ENCODE results near the gene CSGALNACT2. TPM values are rescaled to one million over a fixed set of nuclear protein-coding genes. Genes with fewer than 3 reads are reported as not detected.

The CSGALNACT2 gene
- total and polyA plus RNA-seq, 9 of the 15 experiments (the other 6 are each of a cell fraction or from before 2014, with no cell fraction given), result 1.4 to 7.3 (median 3.5) TPM

DNA sequence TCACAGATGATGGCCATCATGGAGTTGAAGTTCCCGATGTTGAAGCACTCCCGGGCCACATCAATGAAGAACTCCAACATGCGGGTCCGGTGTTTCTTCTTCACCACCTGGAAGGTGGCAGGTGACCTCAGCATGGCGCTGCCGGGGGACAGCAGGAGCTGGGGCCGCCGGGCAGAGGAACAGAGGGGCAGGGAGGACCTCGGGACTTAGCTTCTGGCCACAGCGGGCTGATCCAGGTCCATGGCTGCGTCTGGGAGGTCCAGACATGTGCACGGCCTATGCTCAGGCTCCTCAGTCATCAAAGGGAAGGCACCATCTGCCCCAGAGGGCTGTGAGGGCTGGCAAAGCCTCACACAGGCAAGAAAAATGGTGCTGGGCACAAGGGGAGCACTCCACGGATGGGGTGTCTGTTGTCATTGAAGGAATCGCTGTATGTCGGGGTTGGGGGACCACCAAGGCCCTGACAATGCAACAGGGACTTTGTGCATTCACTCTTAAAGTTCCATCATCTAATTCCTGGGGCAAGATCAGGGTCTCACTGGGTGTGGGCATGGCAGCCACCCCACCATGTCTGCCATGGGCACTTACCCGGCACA lies 60.9 kb downstream of the CSGALNACT2 start:
- Histone ChIP-seq H3K4me1 (replicated peaks in 1 of 2; ENCODE audit: control insufficient read depth in 2 of 2, insufficient read depth in 2 of 2, low read length in 2 of 2) (peaks cover 7 to 39% of the 10 kb centered on the region in 2 experiments; a peak in 3 of 5 replicates), H3K4me3 (no peak overlapping the region), H3K36me3 (ENCODE audit: control insufficient read depth, insufficient read depth, low read length) (peaks cover 65% of the 10 kb centered on the region; the same call in 2 of the 3 replicates), H3K4me2 (ENCODE audit: insufficient read depth, low read length) (no peak overlapping the region), H4K20me1 (replicated peaks; ENCODE audit: control insufficient read depth, insufficient read depth, low read length) (peaks cover 8% of the 10 kb centered on the region; the same call in 1 of the 2 replicates), H3K9me1 (ENCODE audit: control insufficient read depth, insufficient read depth, low read length) (no peaks in the 10 kb centered on the region), H3K27me3 (ENCODE audit: control insufficient read depth in 2 of 2, insufficient read depth in 2 of 2, low read length in 2 of 2) (no peaks in the 10 kb centered on the region), H2AFZ (ENCODE audit: low read depth, low read length) (no peak overlapping the region), H3K9ac (ENCODE audit: insufficient read depth in 1 of 2, low read depth in 2 of 2, low read length in 2 of 2) (no peak overlapping the region), H3K9me3 (replicated peaks; ENCODE audit: control insufficient read depth, insufficient read depth, low read depth, low read length) (no peaks in the 10 kb centered on the region), H3K27ac (ENCODE audit: extremely low read depth, low read depth, low read length) (no peak overlapping the region), H3K79me2 (ENCODE audit: control insufficient read depth, insufficient read depth, low read length) (peaks cover 7% of the 10 kb centered on the region; the same call in 2 of the 3 replicates)
- TF ChIP-seq, protein P1, sequence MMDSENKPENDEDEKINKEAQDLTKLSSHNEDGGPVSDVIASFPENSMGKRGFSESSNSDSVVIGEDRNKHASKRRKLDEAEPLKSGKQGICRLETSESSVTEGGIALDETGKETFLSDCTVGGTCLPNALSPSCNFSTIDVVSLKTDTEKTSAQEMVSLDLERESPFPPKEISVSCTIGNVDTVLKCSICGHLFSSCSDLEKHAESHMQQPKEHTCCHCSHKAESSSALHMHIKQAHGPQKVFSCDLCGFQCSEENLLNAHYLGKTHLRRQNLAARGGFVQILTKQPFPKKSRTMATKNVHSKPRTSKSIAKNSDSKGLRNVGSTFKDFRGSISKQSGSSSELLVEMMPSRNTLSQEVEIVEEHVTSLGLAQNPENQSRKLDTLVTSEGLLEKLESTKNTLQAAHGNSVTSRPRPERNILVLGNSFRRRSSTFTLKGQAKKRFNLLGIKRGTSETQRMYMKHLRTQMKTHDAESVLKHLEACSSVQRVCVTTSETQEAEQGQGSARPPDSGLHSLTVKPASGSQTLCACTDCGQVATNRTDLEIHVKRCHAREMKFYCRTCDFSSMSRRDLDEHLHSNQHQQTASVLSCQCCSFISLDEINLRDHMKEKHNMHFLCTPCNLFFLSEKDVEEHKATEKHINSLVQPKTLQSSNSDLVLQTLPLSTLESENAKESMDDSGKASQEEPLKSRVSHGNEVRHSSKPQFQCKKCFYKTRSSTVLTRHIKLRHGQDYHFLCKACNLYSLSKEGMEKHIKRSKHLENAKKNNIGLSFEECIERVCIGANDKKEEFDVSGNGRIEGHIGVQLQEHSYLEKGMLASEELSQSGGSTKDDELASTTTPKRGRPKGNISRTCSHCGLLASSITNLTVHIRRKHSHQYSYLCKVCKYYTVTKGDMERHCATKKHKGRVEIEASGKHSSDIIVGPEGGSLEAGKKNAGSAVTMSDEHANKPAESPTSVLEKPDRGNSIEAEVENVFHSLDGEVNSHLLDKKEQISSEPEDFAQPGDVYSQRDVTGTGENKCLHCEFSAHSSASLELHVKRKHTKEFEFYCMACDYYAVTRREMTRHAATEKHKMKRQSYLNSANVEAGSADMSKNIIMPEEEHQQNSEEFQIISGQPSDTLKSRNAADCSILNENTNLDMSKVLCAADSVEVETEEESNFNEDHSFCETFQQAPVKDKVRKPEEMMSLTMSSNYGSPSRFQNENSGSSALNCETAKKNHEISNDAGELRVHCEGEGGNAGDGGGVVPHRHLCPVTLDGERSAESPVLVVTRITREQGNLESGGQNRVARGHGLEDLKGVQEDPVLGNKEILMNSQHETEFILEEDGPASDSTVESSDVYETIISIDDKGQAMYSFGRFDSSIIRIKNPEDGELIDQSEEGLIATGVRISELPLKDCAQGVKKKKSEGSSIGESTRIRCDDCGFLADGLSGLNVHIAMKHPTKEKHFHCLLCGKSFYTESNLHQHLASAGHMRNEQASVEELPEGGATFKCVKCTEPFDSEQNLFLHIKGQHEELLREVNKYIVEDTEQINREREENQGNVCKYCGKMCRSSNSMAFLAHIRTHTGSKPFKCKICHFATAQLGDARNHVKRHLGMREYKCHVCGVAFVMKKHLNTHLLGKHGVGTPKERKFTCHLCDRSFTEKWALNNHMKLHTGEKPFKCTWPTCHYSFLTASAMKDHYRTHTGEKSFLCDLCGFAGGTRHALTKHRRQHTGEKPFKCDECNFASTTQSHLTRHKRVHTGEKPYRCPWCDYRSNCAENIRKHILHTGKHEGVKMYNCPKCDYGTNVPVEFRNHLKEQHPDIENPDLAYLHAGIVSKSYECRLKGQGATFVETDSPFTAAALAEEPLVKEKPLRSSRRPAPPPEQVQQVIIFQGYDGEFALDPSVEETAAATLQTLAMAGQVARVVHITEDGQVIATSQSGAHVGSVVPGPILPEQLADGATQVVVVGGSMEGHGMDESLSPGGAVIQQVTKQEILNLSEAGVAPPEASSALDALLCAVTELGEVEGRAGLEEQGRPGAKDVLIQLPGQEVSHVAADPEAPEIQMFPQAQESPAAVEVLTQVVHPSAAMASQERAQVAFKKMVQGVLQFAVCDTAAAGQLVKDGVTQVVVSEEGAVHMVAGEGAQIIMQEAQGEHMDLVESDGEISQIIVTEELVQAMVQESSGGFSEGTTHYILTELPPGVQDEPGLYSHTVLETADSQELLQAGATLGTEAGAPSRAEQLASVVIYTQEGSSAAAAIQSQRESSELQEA (IDR thresholded peaks at IDR 0.05; ENCODE audit: low read depth), result no peak
- no peak for TF ChIP-seq ZNF778 (CRISPR knock-in tag; IDR thresholded peaks at IDR 0.05)
- FAIRE-seq, result no peak
- no peak for DNase-seq (ENCODE audit: extremely low read depth in 1 of 4, low spot score in 3 of 4)
- BruUV-seq (replicated peaks), result no TSS peak
- in situ Hi-C loops (cut with MboI) (no loop called here), intact Hi-C loops (cut with micrococcal nuclease) (no loop called here)
- no peak for ATAC-seq
- CTCF ChIA-PET (ENCODE audit: low intra/inter-chr PET ratio), result no interaction called here
- POLR2A ChIA-PET, result no interaction called here
- 66% methylated on average over 12 of the region's 16 CpGs for WGBS (ENCODE audit: insufficient coverage, low coverage, missing lambda C conversion rate)
